Panc1 (cell line): ENCODE results near the gene TNRC6C. TPM values are rescaled to one million over a fixed set of nuclear protein-coding genes. Genes with fewer than 3 reads are reported as not detected.

Experiments used
- ATAC-seq: fragments of 200-7000 bp; cut with Tn5 transposase; 2 replicates; pipeline ENCODE4 v1.9.1; 2020; ENCODE audit warnings: mild to moderate bottlenecking, moderate library complexity
- BruUV-seq: library from RNA; stranded (reverse); fragments of 400-500 nt; replicated peaks from 2 replicates; lab custom pipeline; 2021; lab: Mats Ljungman, UMichigan
- CTCF ChIA-PET: fragments of 300-600 bp; sonication (Branson Sonifier 250); formaldehyde crosslinking; loops from one replicate; lab custom pipeline; 2022; ENCODE audit warnings: antibody characterized with exemption; lab: Charles Lee
- POLR2A ChIA-PET: fragments of 300-600 bp; sonication (Branson Sonifier 250); formaldehyde crosslinking; loops from one replicate; lab custom pipeline; 2022; ENCODE audit warnings: antibody characterized with exemption; lab: Charles Lee
- DNase-seq: peaks from one replicate; pipeline ENCODE4 v3.0.0-alpha.2; 2010; ENCODE audit warnings: low read depth, low spot score
- H3K27ac ChIP-seq: 2 replicates; pipeline ENCODE4 v1.5.1; 2011; ENCODE audit warnings: mild to moderate bottlenecking, low read length, inconsistent platforms
- H3K27me3 ChIP-seq: fragments of 200-500 bp; sonication (Bioruptor generic); 2 replicates; pipeline ENCODE4 v1.6.0; 2014; ENCODE audit warnings: low read length, inconsistent platforms; ENCODE audit not compliant: control insufficient read depth, insufficient read depth
- H3K36me3 ChIP-seq: fragments of 200-500 bp; sonication (Bioruptor generic); 2 replicates; pipeline ENCODE4 v1.5.1; 2014; ENCODE audit warnings: inconsistent platforms, mild to moderate bottlenecking, low read length, moderate library complexity; ENCODE audit not compliant: control insufficient read depth, insufficient read depth
- H3K4me1 ChIP-seq: 2 replicates; pipeline ENCODE4 v1.5.1; 2011; ENCODE audit warnings: inconsistent platforms, mild to moderate bottlenecking, low read length, moderate library complexity; ENCODE audit not compliant: control insufficient read depth, insufficient read depth
- H3K4me3 ChIP-seq, 2 experiments: 2 replicates each; pipeline ENCODE4 v1.5.1; 2011 to 2012; ENCODE audit warnings: low read depth in 2 of 2, low read length in 2 of 2, mild to moderate bottlenecking in 2 of 2, inconsistent platforms in 1 of 2, moderate library complexity in 1 of 2
- H3K9me3 ChIP-seq: fragments of 200-500 bp; sonication (Bioruptor generic); 2 replicates; pipeline ENCODE4 v1.5.1; 2014; ENCODE audit warnings: low read depth, mild to moderate bottlenecking, inconsistent platforms, low read length, moderate library complexity; ENCODE audit not compliant: control insufficient read depth, insufficient read depth
- CTCF ChIP-seq: fragments of 450-650 bp; IDR thresholded peaks from 2 replicates; pipeline ENCODE4 v1.5.1; 2017; ENCODE audit warnings: mild to moderate bottlenecking
- POLR2AphosphoS5 ChIP-seq: IDR thresholded peaks from 2 replicates; pipeline ENCODE4 v1.6.1; 2012; ENCODE audit warnings: mild to moderate bottlenecking, low read depth, low read length, moderate library complexity
- REST ChIP-seq, 2 experiments: IDR thresholded peaks; 2 replicates each; pipeline ENCODE4 v1.6.1; 2011 to 2012; ENCODE audit warnings: low read depth in 2 of 2, control low read depth in 1 of 2, low read length in 1 of 2, mild to moderate bottlenecking in 1 of 2, moderate library complexity in 1 of 2; ENCODE audit not compliant: insufficient read depth in 1 of 2
- SIN3A ChIP-seq: IDR thresholded peaks from 2 replicates; pipeline ENCODE4 v1.6.1; 2012; ENCODE audit warnings: low read depth, mild to moderate bottlenecking, low read length, moderate library complexity, borderline replicate concordance; ENCODE audit not compliant: insufficient read depth
- TCF7L2 ChIP-seq: IDR thresholded peaks from 2 replicates; pipeline ENCODE4 v1.6.1; 2011; ENCODE audit warnings: mild to moderate bottlenecking, low read depth, low read length, inconsistent platforms
- in situ Hi-C: cut with HindIII; loops from 2 replicates; pipeline ENCODE4 v1.10.0; 2016; ENCODE audit warnings: low sequenced_read_pairs, low pct_unique_long_range_greater_than_20kb
- intact Hi-C: fragments of 100-400 bp; cut with micrococcal nuclease; formaldehyde crosslinking; loops from one replicate; pipeline ENCODE4 v1.10.0; 2022; ENCODE audit not compliant: unreplicated experiment
- total RNA-seq: library from RNA; stranded (reverse); gene quantifications from one replicate; pipeline ENCODE4 v1.2.1, GENCODE V29; 2021; ENCODE audit not compliant: unreplicated experiment

TNRC6C gene
- total RNA-seq, 1 experiment from 2014 or later: 10.1 TPM

- Histone ChIP-seq H3K4me3 (no peak overlapping the region), H3K4me1 (peaks cover 24% of the 10 kb centered on the region), H3K9me3 (no peaks in the 10 kb centered on the region), H3K27me3 (no peaks in the 10 kb centered on the region), H3K36me3 (no peaks in the 10 kb centered on the region), H3K27ac (no peak overlapping the region)
- TF ChIP-seq TCF7L2 (no peak), REST (IDR thresholded peaks at IDR 0.05; ENCODE audit: insufficient read depth in 1 of 2, low read depth in 2 of 2, low read length in 1 of 2) (no peak), SIN3A (no peak), CTCF (no peak), POLR2AphosphoS5 (no peak)
- ChIA-PET POLR2A (no interaction called here), CTCF (no interaction called here)
- no peak for ATAC-seq
- no peak for DNase-seq
- no TSS peak for BruUV-seq
- in situ Hi-C loops (no loop called here), intact Hi-C loops (no loop called here)
Measured at GRCh38 chr17:78147315-78147998, 189.0 kb downstream of the TNRC6C start.

- intact Hi-C loops: no loop called here
- Histone ChIP-seq H3K27ac (no peak overlapping the region), H3K36me3 (no peaks in the 10 kb centered on the region), H3K4me3 (no peak overlapping the region), H3K4me1 (peaks cover 23% of the 10 kb centered on the region), H3K27me3 (no peaks in the 10 kb centered on the region), H3K9me3 (no peaks in the 10 kb centered on the region)
- POLR2A ChIA-PET: interaction anchor here (0.6 kb wide), 1 partner anchor 40 kb away, joined by 3 read pairs; no protein-coding TSS in a partner anchor
- BruUV-seq: no TSS peak
- in situ Hi-C loops: no loop called here
- ATAC-seq (no peak), DNase-seq (no peak)
- CTCF ChIA-PET: no interaction called here
- TF ChIP-seq TCF7L2 (0 out of 2 replicates have a peak, but pooled peaks have one; percentile 16), SIN3A (no peak), REST (IDR thresholded peaks at IDR 0.05; ENCODE audit: insufficient read depth in 1 of 2, low read depth in 2 of 2, low read length in 1 of 2) (no peak)
Measured at GRCh38 chr17:78148286-78149016, 189.9 kb downstream of the TNRC6C start.
